Stimulated activated CD4-positive, alpha-beta T cell treated with anti-CD3 and anti-CD28 coated beads, Interleukin-4, amount 100 ng/mL, for 24 hours (primary cell): ENCODE data around the gene RPS6KA6.
"Not testable (repeated sequence)": the region's sequence is repeated elsewhere in the genome, so short reads cannot be mapped to it uniquely, and the experiment has no call there.

ENCODE experiments used
- DNase-seq: peaks from one replicate; pipeline ENCODE4 v3.0.0-alpha.2; 2020

Gene RPS6KA6

GRCh38 chrX:84161641-84162040, 26.4 kb downstream of the RPS6KA6 start:
- DNase-seq = no peak

DNA sequence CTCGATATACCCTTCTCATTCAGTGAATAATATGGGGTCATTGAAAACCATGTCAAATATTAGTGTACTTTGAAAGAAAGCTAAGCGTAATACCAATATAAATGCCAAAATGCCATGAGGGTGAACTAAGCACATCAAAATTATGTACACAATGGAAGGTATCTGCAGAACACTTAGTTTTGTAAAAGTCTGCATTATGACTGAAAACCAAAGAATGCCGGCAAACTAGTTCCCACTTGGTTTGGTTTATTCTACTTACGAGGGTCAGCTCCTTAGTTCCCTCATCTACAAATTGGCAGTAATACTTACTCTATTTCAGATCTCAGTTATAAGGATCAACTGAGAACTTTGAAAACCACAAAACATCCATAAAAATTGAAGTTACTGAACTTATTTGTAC, 27.3 kb downstream of the RPS6KA6 start:
- DNase-seq = no peak

- DNase-seq = no peak
Observed at GRCh38 chrX:84156821-84157220, 31.2 kb downstream of the RPS6KA6 start.

GRCh38 chrX:84155938-84156337, 32.1 kb downstream of the RPS6KA6 start:
- DNase-seq = no peak

GRCh38 chrX:84153538-84153937, 34.5 kb downstream of the RPS6KA6 start:
- no peak for DNase-seq

- DNase-seq = no peak
Observed at GRCh38 chrX:84144991-84145390, 43.0 kb downstream of the RPS6KA6 start.

DNA sequence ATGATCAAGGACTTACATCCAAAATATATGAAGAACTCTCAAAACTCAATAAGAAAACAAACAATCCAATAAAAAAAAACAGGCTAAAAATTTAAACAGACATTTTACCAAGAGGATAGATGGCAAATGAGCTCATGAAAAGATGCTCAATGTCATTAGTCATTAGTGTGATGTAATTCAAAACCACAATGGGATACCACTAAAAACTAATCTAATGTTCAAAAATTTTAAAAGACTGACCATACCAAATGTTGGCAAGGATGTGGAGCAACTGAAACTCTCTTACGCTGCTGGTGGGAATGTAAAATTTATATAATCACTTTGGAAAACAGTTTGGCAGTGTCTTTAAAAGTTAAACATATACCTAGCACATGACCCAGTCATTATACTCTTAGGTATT, 43.7 kb downstream of the RPS6KA6 start:
- DNase-seq = no peak

- no peak for DNase-seq
Observed at GRCh38 chrX:84133023-84133422, 55.0 kb downstream of the RPS6KA6 start.

DNA sequence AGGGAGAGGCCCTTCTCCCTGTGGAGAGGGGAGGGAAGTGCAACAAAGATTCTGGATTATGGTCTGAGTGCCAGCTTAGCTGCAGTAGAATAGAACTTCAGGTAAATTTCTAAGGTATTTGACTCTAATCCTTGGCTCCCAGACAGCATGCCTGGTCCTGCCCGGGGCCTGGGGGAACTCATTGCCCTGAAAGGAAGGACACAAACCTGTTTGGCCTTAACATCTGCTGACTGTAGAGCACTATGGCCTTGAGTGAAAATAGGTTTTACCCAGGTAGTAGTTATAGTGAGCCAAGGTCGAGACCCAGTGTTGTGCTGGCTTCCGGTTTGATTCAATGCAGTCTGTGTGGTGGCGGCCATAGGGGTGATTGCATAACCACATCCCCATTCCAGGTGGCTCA, 64.4 kb downstream of the RPS6KA6 start:
- DNase-seq = no peak

DNA sequence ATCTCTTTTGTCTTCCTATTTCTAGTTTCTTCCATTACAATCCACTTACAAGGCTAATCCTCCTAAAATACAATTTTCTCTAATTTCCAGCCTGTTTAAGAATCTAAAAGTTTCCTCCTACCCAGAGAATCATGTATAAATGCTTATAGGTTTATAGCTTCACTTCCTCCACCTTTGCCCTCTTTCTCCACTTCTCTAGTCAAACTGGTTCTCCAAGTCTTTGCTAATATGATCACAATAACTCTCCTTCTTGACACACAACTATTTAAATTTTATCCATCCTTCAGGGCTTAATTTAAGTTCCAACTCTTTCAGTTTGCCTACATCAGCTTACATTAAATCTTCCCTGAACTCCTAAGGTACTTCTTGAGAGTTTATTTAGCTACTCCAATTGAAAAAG, 69.2 kb downstream of the RPS6KA6 start:
- DNase-seq = no peak

GRCh38 chrX:84118315-84118714, 69.7 kb downstream of the RPS6KA6 start:
- DNase-seq = no peak

DNA sequence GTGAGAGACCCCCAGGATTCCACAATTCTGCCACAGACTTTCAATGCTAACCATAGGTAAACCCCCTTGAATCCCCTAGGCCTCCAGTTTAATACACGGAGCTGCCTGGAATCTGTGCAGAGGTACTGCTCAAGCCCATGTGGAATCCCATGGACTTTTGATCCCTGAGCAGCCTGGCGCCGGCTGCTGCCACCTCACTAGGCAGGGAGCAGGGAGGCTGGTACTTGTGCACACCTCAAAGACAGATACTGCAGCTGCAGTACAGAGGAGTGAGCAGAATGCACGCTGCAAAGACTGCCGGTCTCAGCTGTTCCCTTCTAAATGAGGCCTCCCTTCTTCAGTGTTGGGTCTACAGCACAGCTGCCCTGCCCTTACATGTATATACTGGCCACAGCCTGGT, 79.4 kb downstream of the RPS6KA6 start:
- no peak for DNase-seq

GRCh38 chrX:84099120-84099519, 88.9 kb downstream of the RPS6KA6 start:
- no peak for DNase-seq

DNA sequence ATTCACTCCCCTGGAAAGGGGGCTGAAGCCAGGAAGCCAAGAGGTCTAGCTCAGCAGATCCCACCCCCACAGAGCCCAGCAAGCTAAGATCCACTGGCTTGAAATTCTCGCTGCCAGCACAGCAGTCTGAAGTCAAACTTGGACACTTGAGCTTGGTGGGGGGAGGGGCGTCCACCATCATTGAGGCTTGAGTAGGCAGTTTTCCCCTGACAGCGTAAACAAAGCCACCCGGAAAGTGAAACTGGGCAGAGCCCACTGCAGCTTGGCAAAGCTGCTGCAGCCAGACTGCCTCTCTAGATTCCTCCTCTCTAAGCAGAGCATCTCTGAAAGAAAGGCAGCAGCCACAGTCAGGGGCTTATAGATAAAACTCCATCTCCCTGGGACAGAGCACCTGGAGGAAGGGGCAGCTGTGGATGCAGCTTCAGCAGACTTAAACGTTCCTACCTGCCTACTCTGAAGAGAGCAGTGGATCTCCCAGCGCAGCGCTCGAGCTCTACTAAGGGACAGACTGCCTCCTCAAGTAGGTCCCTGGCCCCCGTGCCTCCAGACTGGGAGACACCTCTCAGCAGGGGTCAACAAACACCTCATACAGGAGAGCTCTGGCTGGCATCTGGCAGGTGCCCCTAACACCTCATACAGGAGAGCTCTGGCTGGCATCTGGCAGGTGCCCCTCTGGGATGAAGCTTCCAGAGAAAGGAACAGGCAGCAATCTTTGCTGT, 108.4 kb downstream of the RPS6KA6 start:
- not testable (repeated sequence) for DNase-seq

DNA sequence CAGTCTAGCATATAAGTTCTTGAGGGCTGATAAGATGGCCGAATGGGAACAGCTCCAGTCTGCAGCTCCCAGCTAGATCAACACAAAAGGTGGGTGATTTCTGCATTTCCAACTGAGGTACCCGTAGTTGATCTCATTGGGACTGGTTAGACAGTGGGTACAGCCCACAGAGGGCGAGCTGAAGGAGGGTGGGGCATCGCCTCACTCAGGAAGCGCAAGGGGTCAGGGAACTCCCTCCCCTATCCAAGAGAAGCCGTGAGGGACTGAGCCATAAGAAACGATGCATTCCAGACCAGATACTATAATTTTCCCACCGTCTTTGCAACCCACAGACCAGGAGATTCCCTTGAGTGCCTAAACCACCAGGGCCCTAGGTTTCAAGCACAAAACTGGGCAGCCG, 109.0 kb downstream of the RPS6KA6 start:
- no peak for DNase-seq

DNA sequence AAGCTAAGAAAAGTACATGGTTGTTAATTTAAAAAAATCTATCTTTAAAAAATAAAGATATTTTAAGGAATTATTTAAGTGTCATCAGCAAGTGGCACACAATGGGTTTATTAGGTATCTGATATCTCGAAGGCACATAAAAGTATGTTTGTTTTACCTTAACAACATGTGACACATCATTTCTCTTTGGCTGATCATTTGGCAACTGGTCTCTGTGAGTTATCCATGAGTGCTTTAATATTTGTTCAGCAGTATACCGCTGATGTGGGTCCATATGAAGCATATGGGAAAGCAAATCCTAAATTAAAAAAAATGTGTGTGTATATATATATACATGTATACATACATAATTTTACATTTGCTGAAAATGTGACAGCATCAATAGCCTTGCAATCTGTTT, 123.2 kb downstream of the RPS6KA6 start:
- no peak for DNase-seq

- no peak for DNase-seq
Observed at GRCh38 chrX:84064164-84064563, 123.8 kb downstream of the RPS6KA6 start.

DNA sequence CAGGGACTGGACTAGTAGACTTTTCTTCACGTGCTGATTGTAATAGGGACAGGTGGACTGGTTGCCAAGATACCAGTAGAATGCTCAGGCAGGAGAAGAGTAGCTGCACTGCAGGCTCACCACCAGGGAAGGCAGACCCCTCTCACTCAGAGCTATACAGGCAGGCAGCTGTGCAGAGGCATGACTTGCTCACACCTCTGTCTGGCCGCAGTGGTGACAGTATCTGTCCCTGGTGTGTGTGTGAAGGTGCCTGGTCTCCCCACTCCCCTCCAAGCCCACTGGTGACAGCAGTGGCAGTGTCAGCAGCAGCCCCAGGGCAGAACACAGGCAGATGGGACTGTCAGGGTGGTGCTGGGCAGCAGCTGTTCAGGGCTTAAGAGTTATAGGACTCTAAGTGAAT, 140.7 kb downstream of the RPS6KA6 start:
- no peak for DNase-seq

DNA sequence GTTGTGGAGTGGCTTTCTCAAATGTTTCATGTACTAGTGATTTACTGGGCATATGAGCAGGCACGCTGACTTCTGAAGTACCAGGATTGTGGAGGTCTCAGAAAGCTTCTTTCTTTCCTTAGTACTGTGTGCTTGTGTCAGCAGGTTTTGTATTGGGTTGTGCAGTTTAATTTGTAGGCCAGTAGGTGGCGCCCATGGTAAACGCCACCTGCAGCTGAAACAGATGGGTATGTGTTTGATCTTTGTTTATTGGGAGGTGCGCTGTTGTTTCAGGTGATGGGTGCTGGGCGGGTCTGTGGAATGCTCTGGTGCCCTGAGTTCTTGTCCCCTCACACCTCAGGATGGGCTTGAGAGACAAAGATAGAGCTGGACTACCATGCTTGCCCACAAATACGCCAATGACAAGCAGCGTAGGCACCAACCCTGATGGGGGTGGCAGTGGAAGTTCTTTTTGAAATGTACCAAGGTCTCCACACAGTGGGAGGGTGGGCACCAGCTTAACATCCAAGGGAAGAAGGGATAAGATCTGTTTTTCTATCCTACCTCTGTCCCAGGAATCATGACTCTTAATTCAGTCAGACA, 141.5 kb downstream of the RPS6KA6 start:
- no peak for DNase-seq

- no peak for DNase-seq
Observed at GRCh38 chrX:84044051-84044450, 143.9 kb downstream of the RPS6KA6 start.
